ENCODE data around the gene SYNE3.
"Not testable (repeated sequence)": the region's sequence is repeated elsewhere in the genome, so short reads cannot be mapped to it uniquely, and the experiment has no call there.

SYNE3 gene

GRCh38 chr14:95523815-95524448, 7.5 kb upstream of the SYNE3 start:
- peak; percentile 92 to 94 for DNase-seq (ENCODE audit: low read depth in 2 of 2)

GRCh38 chr14:95523051-95523814, 6.8 kb upstream of the SYNE3 start:
- DNase-seq (ENCODE audit: low read depth in 2 of 2), result peak in 1 of 2 experiments; percentile 44

GRCh38 chr14:95522556-95522955, 6.1 kb upstream of the SYNE3 start:
- DNase-seq (ENCODE audit: low read depth in 2 of 2), result no peak

- no peak for DNase-seq (ENCODE audit: low read depth in 2 of 2)
Observed at GRCh38 chr14:95522116-95522515, 5.7 kb upstream of the SYNE3 start.

GRCh38 chr14:95521001-95521400, 4.6 kb upstream of the SYNE3 start:
- no peak for DNase-seq (ENCODE audit: low read depth in 2 of 2)

GRCh38 chr14:95520346-95520745, 3.9 kb upstream of the SYNE3 start:
- DNase-seq (ENCODE audit: low read depth in 2 of 2), result no peak

- peak; percentile 70 to 75 for DNase-seq (ENCODE audit: low read depth in 2 of 2)
Observed at GRCh38 chr14:95519699-95520098, 3.2 kb upstream of the SYNE3 start.

GRCh38 chr14:95518045-95518751, 1.7 kb upstream of the SYNE3 start:
- no peak for DNase-seq (ENCODE audit: low read depth in 2 of 2)

- DNase-seq (ENCODE audit: low read depth in 2 of 2), result no peak
Observed at GRCh38 chr14:95515596-95516552, 576 bp downstream of the SYNE3 start.

GRCh38 chr14:95515080-95515489, 1.4 kb downstream of the SYNE3 start:
- no peak for DNase-seq (ENCODE audit: low read depth in 2 of 2)

- no peak for DNase-seq (ENCODE audit: low read depth in 2 of 2)
Observed at GRCh38 chr14:95514131-95515079, 2.0 kb downstream of the SYNE3 start.

GRCh38 chr14:95513291-95513690, 3.2 kb downstream of the SYNE3 start:
- no peak for DNase-seq (ENCODE audit: low read depth in 2 of 2)

GRCh38 chr14:95511687-95512086, 4.8 kb downstream of the SYNE3 start:
- no peak for DNase-seq (ENCODE audit: low read depth in 2 of 2)

GRCh38 chr14:95510804-95511203, 5.6 kb downstream of the SYNE3 start:
- DNase-seq (ENCODE audit: low read depth in 2 of 2), result no peak

- not testable (repeated sequence) for DNase-seq (ENCODE audit: low read depth in 2 of 2)
Observed at GRCh38 chr14:95510344-95510743, 6.1 kb downstream of the SYNE3 start.

GRCh38 chr14:95509495-95509894, 7.0 kb downstream of the SYNE3 start:
- no peak for DNase-seq (ENCODE audit: low read depth in 2 of 2)

- DNase-seq (ENCODE audit: low read depth in 2 of 2), result no peak
Observed at GRCh38 chr14:95508377-95508776, 8.1 kb downstream of the SYNE3 start.

GRCh38 chr14:95507701-95508103, 8.7 kb downstream of the SYNE3 start:
- no peak for DNase-seq (ENCODE audit: low read depth in 2 of 2)

- no peak for DNase-seq (ENCODE audit: low read depth in 2 of 2)
Observed at GRCh38 chr14:95507174-95507573, 9.3 kb downstream of the SYNE3 start.

GRCh38 chr14:95505030-95505589, 11.3 kb downstream of the SYNE3 start:
- no peak for DNase-seq (ENCODE audit: low read depth in 2 of 2)

Measured in fibroblast of skin of left quadriceps (primary cell).